AG04450 (cell line): Measurements from ENCODE around the gene MCFD2. TPM values are rescaled to one million over a fixed set of nuclear protein-coding genes. Genes with fewer than 3 reads are reported as not detected.

Source experiments
- CTCF ChIA-PET: fragments of 300-600, 350-600 bp; formaldehyde crosslinking; extraction: SDS; loops from one replicate; lab custom pipeline; 2022; ENCODE audit warnings: antibody characterized with exemption, inconsistent platforms; lab: Charles Lee
- POLR2A ChIA-PET: fragments of 350-600 bp; formaldehyde crosslinking; extraction: SDS; loops from one replicate; lab custom pipeline; 2021; ENCODE audit warnings: antibody characterized with exemption, inconsistent platforms; lab: Yijun Ruan, JAX
- DNase-seq: peaks from one replicate; pipeline ENCODE4 v3.0.0-alpha.2; 2011; ENCODE audit warnings: low read depth, low spot score
- H3K27ac ChIP-seq: one replicate; pipeline ENCODE4 v1.5.1; 2012; ENCODE audit warnings: low read depth, low read length, control low read depth
- H3K27me3 ChIP-seq: one replicate; pipeline ENCODE4 v1.6.0; 2012; ENCODE audit warnings: low read length; ENCODE audit not compliant: control insufficient read depth, insufficient read depth
- H3K4me3 ChIP-seq: 2 replicates; pipeline ENCODE4 v1.5.1; 2011; ENCODE audit warnings: mild to moderate bottlenecking, low read depth, low read length, control low read depth
- H3K9me3 ChIP-seq: 2 replicates; pipeline ENCODE4 v1.5.1; 2012; ENCODE audit warnings: low read length; ENCODE audit not compliant: control insufficient read depth, insufficient read depth
- polyA plus RNA-seq: library from polyadenylated mRNA; depleted of rRNA; stranded (reverse); fragments of >200 nt; gene quantifications from 2 replicates; pipeline ENCODE4 v1.2.3, GENCODE V29; 2011
- TF ChIP-seq, protein P1 (sequence below): IDR thresholded peaks from 2 replicates; pipeline ENCODE4 v1.5.1; 2011; ENCODE audit warnings: low read depth, low read length, control low read depth, inconsistent platforms

The MCFD2 gene
- polyA plus RNA-seq, 1 experiment, result 231 TPM

- DNase-seq, result no peak
- H3K4me3 ChIP-seq, result no peak overlapping the region
- ChIA-PET POLR2A (no interaction called here), CTCF (no interaction called here)
- no peaks in the 10 kb centered on the region; the same call in 1 of the 2 replicates for H3K9me3 ChIP-seq
- H3K27me3 ChIP-seq, result no peaks in the 10 kb centered on the region
- TF ChIP-seq, protein P1, sequence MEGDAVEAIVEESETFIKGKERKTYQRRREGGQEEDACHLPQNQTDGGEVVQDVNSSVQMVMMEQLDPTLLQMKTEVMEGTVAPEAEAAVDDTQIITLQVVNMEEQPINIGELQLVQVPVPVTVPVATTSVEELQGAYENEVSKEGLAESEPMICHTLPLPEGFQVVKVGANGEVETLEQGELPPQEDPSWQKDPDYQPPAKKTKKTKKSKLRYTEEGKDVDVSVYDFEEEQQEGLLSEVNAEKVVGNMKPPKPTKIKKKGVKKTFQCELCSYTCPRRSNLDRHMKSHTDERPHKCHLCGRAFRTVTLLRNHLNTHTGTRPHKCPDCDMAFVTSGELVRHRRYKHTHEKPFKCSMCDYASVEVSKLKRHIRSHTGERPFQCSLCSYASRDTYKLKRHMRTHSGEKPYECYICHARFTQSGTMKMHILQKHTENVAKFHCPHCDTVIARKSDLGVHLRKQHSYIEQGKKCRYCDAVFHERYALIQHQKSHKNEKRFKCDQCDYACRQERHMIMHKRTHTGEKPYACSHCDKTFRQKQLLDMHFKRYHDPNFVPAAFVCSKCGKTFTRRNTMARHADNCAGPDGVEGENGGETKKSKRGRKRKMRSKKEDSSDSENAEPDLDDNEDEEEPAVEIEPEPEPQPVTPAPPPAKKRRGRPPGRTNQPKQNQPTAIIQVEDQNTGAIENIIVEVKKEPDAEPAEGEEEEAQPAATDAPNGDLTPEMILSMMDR, result no peak
- no peak overlapping the region for H3K27ac ChIP-seq
Measured at GRCh38 chr2:46945671-46946070, 30.1 kb upstream of the MCFD2 start.

DNA sequence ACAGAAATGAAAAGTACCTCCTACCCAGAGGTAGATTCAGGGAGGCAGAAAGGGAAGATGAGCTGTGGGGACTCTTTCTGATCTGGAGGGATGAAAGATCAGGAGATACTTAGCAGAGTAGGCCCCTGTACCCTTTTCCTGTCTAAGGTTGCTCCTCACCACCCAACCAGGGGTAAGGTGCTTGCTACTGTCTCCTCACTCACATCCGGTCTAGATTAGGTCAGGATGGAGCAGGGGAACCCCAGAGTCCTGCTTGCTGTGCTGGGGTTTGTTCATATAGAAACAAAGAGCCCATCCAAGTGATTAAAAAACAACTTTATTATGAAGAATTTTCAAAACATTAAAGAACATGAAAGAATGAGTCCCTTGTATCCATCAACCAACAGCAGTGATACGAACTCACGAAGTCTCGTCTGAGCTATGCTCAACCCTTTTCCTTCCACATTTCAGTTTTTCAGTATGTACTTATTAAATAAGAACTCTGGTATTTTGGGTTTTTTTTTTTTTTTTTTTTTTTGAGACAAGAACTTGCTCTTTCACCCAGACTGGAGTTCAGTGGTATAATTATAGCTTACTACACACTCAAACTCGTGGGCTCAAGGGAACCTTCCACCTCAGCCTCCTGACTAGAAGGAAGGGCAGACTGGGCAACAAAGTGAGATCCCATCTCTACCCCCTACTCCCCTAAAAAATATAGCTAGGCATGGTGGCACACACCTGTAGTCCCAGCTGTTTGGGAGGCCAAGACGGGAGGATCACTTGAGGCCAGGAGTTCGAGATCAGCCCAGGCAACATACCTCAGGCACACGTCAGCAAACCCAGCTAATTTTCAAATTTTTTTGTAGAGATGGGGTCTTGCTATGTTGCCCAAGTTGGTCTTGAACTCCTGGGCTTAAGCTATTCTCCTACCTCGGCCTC, 28.5 kb upstream of the MCFD2 start:
- TF ChIP-seq, protein P1, result no peak
- DNase-seq, result no peak
- Histone ChIP-seq H3K27ac (no peak overlapping the region), H3K4me3 (no peak overlapping the region), H3K9me3 (no peaks in the 10 kb centered on the region; the same call in 1 of the 2 replicates), H3K27me3 (no peaks in the 10 kb centered on the region)
- ChIA-PET POLR2A (interaction anchor here (0.7 kb wide), 1 partner anchor 26 kb away, joined by 3 read pairs; no protein-coding TSS in a partner anchor), CTCF (interaction anchor here (0.7 to 1.5 kb wide), 4 partner anchors 17 to 391 kb away, joined by 3 to 6 read pairs (median 3); no protein-coding TSS in a partner anchor)

DNA sequence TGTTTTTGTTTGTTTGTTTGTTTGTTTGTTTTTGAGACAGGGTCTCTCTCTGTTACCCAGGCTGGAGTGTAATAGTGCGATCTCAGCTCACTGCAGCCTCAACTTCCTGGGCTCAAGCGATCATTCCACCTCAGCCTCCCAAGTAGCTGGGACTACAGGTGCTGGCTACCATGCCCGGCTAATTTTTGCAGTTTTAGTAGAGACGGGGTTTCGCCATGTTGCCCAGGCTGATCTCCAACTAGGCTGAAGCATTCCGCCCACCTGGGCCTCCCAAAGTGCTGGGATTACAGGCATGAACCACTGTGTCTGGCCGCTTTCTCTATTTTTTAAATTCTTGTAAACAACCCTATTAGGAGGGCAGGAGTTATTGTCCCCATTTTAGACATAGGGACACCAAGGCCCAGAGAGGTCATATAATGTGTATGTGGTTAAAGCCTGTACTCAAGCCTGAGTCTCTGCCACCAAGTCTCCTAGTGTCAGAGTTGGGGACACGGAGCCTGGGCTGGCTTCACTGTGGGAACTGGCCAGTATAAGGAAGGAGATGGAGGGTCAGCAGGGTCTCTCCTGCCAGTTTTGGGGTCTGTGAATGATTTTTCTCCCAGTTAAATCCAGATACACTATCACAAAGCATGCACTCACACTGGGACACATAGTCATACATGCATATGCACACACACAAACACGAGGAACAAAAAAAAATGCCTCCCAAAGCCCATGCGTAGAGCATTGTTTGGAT, 27.5 kb upstream of the MCFD2 start:
- TF ChIP-seq, protein P1, result no peak
- Histone ChIP-seq H3K9me3 (no peaks in the 10 kb centered on the region; the same call in 1 of the 2 replicates), H3K27ac (no peak overlapping the region), H3K27me3 (no peaks in the 10 kb centered on the region), H3K4me3 (peak overlapping the region; percentile 90)
- DNase-seq, result no peak
- ChIA-PET POLR2A (no interaction called here), CTCF (interaction anchor here (0.5 to 1.3 kb wide), 3 partner anchors 25 to 445 kb away, joined by 3 to 4 read pairs (median 3); no protein-coding TSS in a partner anchor)

GRCh38 chr2:46942143-46942526, 26.5 kb upstream of the MCFD2 start:
- H3K9me3 ChIP-seq, result no peaks in the 10 kb centered on the region; the same call in 1 of the 2 replicates
- H3K27ac ChIP-seq, result no peak overlapping the region
- DNase-seq, result no peak
- ChIA-PET POLR2A (interaction anchor here (0.5 kb wide), 1 partner anchor 40 kb away, joined by 5 read pairs; no protein-coding TSS in a partner anchor), CTCF (interaction anchor here (0.5 to 1.3 kb wide), 2 partner anchors 24 to 446 kb away, joined by 3 to 4 read pairs; no protein-coding TSS in a partner anchor)
- H3K27me3 ChIP-seq, result no peaks in the 10 kb centered on the region
- TF ChIP-seq, protein P1, result no peak
- H3K4me3 ChIP-seq, result peak overlapping the region; percentile 90
